Measurements from ENCODE around the gene ATXN7L1. TPM values are rescaled to one million over a fixed set of nuclear protein-coding genes. Genes with fewer than 3 reads are reported as not detected.

ATXN7L1 gene
- total RNA-seq, 3 donors from 2014 or later, result 19.7 to 29.5 (median 26.0) TPM

DNA sequence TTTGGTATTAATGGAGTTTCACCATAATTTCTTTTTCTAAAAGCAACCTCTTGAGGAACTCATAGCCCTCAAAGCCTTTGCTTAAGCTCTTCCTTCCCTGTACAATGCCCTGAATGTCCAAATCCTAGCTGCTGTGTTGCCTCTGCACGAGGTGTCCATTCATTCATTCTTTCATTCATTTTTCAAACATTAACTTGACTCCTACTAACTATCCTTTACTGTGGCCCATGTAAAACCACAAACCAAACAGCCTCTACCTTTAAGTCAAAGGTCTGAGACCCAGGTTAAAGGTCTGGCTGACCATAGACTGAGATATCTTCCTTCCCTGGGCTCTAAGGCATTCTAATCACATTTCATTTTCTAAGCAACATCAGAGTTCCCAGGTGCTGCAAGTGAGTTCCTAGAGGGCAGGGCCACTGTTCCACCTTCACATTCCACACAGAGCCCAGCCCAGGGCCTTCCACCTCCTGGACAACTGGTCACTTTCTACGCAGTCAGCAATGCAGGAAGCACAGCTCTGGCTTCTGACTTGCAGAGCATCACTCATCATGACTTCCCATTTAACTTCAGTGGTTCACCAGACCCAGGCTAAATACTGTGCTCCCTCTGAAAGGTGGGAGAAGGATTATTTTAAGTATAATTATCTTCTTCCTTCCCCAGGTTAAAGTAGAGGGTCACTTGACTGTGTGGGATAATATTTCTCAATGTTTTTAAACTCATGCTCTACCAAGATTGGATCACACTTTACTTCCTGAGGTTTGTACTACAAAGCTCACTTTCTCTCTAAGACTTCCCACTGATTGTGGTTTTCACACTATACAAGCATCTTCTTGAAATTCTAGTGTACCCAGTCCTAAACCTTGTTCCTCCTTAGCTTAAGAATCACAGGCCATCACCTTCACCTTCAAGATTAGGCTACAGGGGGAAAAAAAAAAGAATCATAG, 19.1 kb downstream of the ATXN7L1 start:
- TF ChIP-seq, protein P1, sequence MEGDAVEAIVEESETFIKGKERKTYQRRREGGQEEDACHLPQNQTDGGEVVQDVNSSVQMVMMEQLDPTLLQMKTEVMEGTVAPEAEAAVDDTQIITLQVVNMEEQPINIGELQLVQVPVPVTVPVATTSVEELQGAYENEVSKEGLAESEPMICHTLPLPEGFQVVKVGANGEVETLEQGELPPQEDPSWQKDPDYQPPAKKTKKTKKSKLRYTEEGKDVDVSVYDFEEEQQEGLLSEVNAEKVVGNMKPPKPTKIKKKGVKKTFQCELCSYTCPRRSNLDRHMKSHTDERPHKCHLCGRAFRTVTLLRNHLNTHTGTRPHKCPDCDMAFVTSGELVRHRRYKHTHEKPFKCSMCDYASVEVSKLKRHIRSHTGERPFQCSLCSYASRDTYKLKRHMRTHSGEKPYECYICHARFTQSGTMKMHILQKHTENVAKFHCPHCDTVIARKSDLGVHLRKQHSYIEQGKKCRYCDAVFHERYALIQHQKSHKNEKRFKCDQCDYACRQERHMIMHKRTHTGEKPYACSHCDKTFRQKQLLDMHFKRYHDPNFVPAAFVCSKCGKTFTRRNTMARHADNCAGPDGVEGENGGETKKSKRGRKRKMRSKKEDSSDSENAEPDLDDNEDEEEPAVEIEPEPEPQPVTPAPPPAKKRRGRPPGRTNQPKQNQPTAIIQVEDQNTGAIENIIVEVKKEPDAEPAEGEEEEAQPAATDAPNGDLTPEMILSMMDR (IDR thresholded peaks at IDR 0.05), result no peak
- H3K9me3 ChIP-seq, result no peaks in the 10 kb centered on the region
- H3K4me3 ChIP-seq, result no peak overlapping the region
- H3K36me3 ChIP-seq (ENCODE audit: low read depth), result no peaks in the 10 kb centered on the region
- intact Hi-C loops (cut with DNase I, micrococcal nuclease), result no loop called here
- peak; percentile 36 for ATAC-seq
- H3K4me1 ChIP-seq (ENCODE audit: low read depth), result no peaks in the 10 kb centered on the region
- DNase-seq, result no peak

DNA sequence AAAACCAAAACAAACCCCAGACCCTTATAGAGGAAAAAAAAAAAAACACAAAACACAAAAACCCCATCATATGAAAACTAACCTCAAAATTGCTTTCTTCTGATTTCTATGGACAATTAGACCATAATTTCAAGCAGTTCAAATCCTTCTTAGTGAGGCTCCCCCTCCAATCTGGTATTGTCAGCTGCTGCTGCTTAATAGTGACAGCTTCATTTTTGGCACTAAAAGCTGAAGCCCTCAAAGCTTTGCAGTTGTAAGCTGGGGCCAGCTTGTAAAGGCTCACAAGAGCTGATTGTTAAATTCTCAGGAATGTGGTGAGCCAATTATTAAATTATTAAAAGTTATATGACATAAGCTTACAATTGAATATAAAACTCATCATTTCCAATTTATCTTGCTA, 21.9 kb downstream of the ATXN7L1 start:
- intact Hi-C loops (cut with DNase I, micrococcal nuclease), result no loop called here
- Histone ChIP-seq H3K9me3 (no peaks in the 10 kb centered on the region), H3K4me3 (no peak overlapping the region), H3K4me1 (ENCODE audit: low read depth) (no peaks in the 10 kb centered on the region), H3K36me3 (ENCODE audit: low read depth) (no peaks in the 10 kb centered on the region)
- ATAC-seq (no peak), DNase-seq (no peak)
- TF ChIP-seq, protein P1 (IDR thresholded peaks at IDR 0.05), result no peak

DNA sequence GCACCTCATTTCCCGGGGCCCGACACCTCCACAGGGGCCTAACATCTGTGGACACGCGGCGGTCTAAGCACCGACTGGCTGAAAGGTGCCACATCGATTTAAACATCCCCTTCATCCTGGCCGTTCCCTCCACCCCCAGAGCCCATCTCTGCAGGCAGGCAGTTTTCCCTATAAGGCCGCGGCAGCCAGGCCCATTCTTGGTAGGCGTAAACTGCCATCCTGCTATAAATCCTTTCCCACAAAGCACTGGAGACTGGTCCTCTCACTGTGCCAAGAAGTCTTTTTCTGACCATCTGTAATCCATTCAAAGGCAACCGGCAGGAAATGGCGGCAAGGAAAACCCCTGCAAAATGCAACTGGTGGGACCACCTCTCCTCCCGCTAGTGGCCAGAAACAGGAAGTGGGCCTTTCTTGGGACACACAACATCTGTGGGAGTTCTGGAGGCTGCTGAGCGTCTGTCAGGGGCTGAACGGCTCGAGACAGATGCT, 22.4 kb downstream of the ATXN7L1 start:
- intact Hi-C loops (cut with DNase I, micrococcal nuclease), result no loop called here
- Histone ChIP-seq H3K9me3 (no peaks in the 10 kb centered on the region), H3K4me3 (no peak overlapping the region), H3K4me1 (ENCODE audit: low read depth) (no peaks in the 10 kb centered on the region), H3K36me3 (ENCODE audit: low read depth) (no peaks in the 10 kb centered on the region)
- TF ChIP-seq, protein P1 (IDR thresholded peaks at IDR 0.05), result no peak
- ATAC-seq (no peak), DNase-seq (no peak)

DNA sequence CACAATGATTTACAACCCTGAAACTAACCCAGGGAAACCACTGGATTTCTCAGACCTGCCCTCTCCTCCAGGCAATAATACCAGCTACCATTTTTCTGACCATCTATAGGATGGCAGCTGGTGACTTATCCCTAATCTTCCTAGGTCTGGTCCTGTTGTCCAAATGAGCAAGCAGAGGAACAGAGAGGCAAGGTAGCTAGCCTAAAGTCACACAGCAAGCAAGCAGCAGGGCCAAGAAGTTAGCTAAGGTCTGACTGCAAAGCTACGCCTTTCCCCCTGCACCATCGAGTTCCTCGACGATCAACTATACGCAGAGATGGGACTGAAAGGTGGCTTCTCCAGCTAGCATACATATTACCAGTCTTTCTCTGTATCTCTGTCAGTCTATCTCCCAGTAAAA, 25.3 kb downstream of the ATXN7L1 start:
- Histone ChIP-seq H3K4me3 (no peak overlapping the region), H3K4me1 (ENCODE audit: low read depth) (no peaks in the 10 kb centered on the region), H3K9me3 (no peaks in the 10 kb centered on the region), H3K36me3 (ENCODE audit: low read depth) (no peaks in the 10 kb centered on the region)
- DNase-seq (no peak), ATAC-seq (no peak)
- intact Hi-C loops (cut with DNase I, micrococcal nuclease), result no loop called here
- TF ChIP-seq, protein P1 (IDR thresholded peaks at IDR 0.05), result no peak

DNA sequence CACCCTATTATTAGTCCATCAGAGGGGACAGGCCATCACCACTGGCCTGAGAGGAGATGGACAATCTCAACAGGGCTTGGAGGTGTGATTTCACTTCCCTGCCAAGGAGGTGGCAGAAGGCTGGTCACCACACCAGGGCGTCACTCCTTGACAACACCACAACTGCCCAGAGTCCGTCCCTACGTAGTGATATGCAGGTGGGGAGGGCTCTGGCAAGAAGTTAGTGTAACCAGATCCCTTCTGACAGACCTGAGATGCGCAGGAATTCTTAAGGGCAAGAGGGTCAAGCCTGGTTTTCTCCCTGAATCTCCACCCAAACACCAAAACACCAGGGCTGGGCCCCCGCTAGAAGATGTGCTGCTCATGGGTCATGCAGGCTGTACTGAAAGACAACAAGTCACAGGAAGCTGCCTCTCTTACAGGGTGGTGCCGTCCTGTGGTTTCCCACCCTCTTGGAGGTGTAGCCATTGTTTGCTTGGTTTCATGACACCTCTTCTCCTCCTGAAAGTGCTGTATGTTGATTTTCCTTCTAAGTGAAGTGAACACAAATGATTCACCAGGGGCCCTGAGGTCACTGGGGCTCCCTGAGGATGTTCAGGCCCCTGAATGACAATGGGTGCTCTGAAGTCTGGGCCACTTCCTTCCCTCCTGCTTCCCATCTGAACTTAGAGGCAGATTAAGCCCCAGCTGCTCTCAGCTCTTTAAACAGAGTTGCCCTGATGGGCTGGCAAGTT, 27.1 kb downstream of the ATXN7L1 start:
- no peaks in the 10 kb centered on the region for H3K4me1 ChIP-seq (ENCODE audit: low read depth)
- ATAC-seq (peak; percentile 75), DNase-seq (no peak)
- TF ChIP-seq, protein P1 (IDR thresholded peaks at IDR 0.05), result no peak
- H3K9me3 ChIP-seq, result no peaks in the 10 kb centered on the region
- H3K4me3 ChIP-seq, result no peak overlapping the region
- intact Hi-C loops (cut with DNase I, micrococcal nuclease), result no loop called here
- H3K36me3 ChIP-seq (ENCODE audit: low read depth), result no peaks in the 10 kb centered on the region

Measured in mucosa of descending colon (tissue), 3 donors.